Chondrocyte (in vitro differentiated cells): ENCODE measurements around the gene TMPRSS9. TPM values are rescaled to one million over a fixed set of nuclear protein-coding genes. Genes with fewer than 3 reads are reported as not detected.
A peak's percentile ranks its signal among the peaks of the same experiment; 100 is the strongest.

ENCODE experiments used
- DNase-seq: peaks from one replicate; pipeline ENCODE4 v3.0.0; 2021; ENCODE audit warnings: mixed read lengths, low spot score
- H3K27ac Mint-ChIP-seq: one replicate; pipeline ENCODE4 v1.8.0; 2021; ENCODE audit warnings: mild to moderate bottlenecking, moderate library complexity, mixed read lengths; ENCODE audit not compliant: unreplicated experiment
- H3K27me3 Mint-ChIP-seq: 2 replicates; pipeline ENCODE4 v1.8.0; 2021; ENCODE audit warnings: low read depth, mixed read lengths
- H3K36me3 Mint-ChIP-seq: 2 replicates; pipeline ENCODE4 v1.8.0; 2021; ENCODE audit warnings: low read depth, mixed read lengths
- H3K4me1 Mint-ChIP-seq: 2 replicates; pipeline ENCODE4 v1.8.0; 2021; ENCODE audit warnings: low read depth, mild to moderate bottlenecking, mixed read lengths
- H3K4me3 Mint-ChIP-seq: one replicate; pipeline ENCODE4 v1.8.0; 2021; ENCODE audit warnings: mild to moderate bottlenecking, moderate library complexity, mixed read lengths; ENCODE audit not compliant: unreplicated experiment
- H3K9me3 Mint-ChIP-seq: 2 replicates; pipeline ENCODE4 v1.8.0; 2021; ENCODE audit warnings: low read depth, mixed read lengths
- CTCF ChIP-seq: fragments of 200-600 bp; sonication (generic); IDR thresholded peaks from 2 replicates; pipeline ENCODE4 v1.5.0; 2021; ENCODE audit warnings: antibody characterized with exemption, mild to moderate bottlenecking, moderate library complexity
- total RNA-seq: library from RNA; stranded (reverse); gene quantifications from 3 replicates; pipeline ENCODE4 v1.2.1, GENCODE V29; 2021

The TMPRSS9 gene
- total RNA-seq, 1 donor from 2014 or later, result 0.15 TPM

- no peaks in the 10 kb centered on the region for H3K9me3 Mint-ChIP-seq
- H3K36me3 Mint-ChIP-seq, result no peaks in the 10 kb centered on the region
- H3K27me3 Mint-ChIP-seq, result no peaks in the 10 kb centered on the region
- H3K4me3 Mint-ChIP-seq, result no peak overlapping the region
- H3K4me1 Mint-ChIP-seq, result peaks cover 13% of the 10 kb centered on the region
- no peak for TF ChIP-seq CTCF
- DNase-seq, result no peak
- H3K27ac Mint-ChIP-seq, result no peak overlapping the region
Measured at GRCh38 chr19:2451138-2451537, 91.1 kb downstream of the TMPRSS9 start.

GRCh38 chr19:2451741-2452140 lies 91.7 kb downstream of the TMPRSS9 start:
- H3K4me1 Mint-ChIP-seq, result peaks cover 10% of the 10 kb centered on the region
- TF ChIP-seq CTCF, result no peak
- no peak for DNase-seq
- no peak overlapping the region for H3K27ac Mint-ChIP-seq
- H3K27me3 Mint-ChIP-seq, result no peaks in the 10 kb centered on the region
- H3K4me3 Mint-ChIP-seq, result no peak overlapping the region
- H3K36me3 Mint-ChIP-seq, result no peaks in the 10 kb centered on the region
- H3K9me3 Mint-ChIP-seq, result no peaks in the 10 kb centered on the region

- H3K4me3 Mint-ChIP-seq, result no peak overlapping the region
Measured at GRCh38 chr19:2453431-2454025, 93.5 kb downstream of the TMPRSS9 start.

GRCh38 chr19:2454199-2454961 lies 94.3 kb downstream of the TMPRSS9 start:
- H3K27ac Mint-ChIP-seq, result peak overlapping the region; percentile 45
- DNase-seq, result no peak

More at GRCh38 chr19:2453431-2454025, 93.5 kb downstream of the TMPRSS9 start:
- Mint-ChIP-seq H3K4me1 (peaks cover 16% of the 10 kb centered on the region), H3K27me3 (no peaks in the 10 kb centered on the region), H3K9me3 (no peaks in the 10 kb centered on the region), H3K36me3 (no peaks in the 10 kb centered on the region), H3K27ac (no peak overlapping the region)
- TF ChIP-seq CTCF, result no peak
- no peak for DNase-seq

More at GRCh38 chr19:2454199-2454961, 94.3 kb downstream of the TMPRSS9 start:
- Mint-ChIP-seq H3K9me3 (no peaks in the 10 kb centered on the region), H3K4me1 (peaks cover 16% of the 10 kb centered on the region), H3K4me3 (peak overlapping the region; percentile 78), H3K36me3 (no peaks in the 10 kb centered on the region), H3K27me3 (no peaks in the 10 kb centered on the region)
- TF ChIP-seq CTCF, result no peak
